HG02642 (cell line): ENCODE measurements around the gene MAST4.
"Not testable (repeated sequence)": the region's sequence is repeated elsewhere in the genome, so short reads cannot be mapped to it uniquely, and the experiment has no call there.

Source experiments
- ATAC-seq: cut with Tn5 transposase; IDR thresholded peaks from one replicate; pipeline ENCODE4 v1.9.1; 2021; ENCODE audit warnings: mild to moderate bottlenecking; ENCODE audit not compliant: unreplicated experiment, poor library complexity

The MAST4 gene

GRCh38 chr5:66689522-66690220 is 93.5 kb downstream of the MAST4 start:
- ATAC-seq = no peak

GRCh38 chr5:66694036-66694435 is 97.8 kb downstream of the MAST4 start:
- ATAC-seq = no peak

- not testable (repeated sequence) for ATAC-seq
Observed at GRCh38 chr5:66695840-66696239, 99.6 kb downstream of the MAST4 start.

GRCh38 chr5:66697796-66698564 is 101.8 kb downstream of the MAST4 start:
- ATAC-seq = no peak

GRCh38 chr5:66701244-66701643 is 105.1 kb downstream of the MAST4 start:
- ATAC-seq = peak; percentile 83

DNA sequence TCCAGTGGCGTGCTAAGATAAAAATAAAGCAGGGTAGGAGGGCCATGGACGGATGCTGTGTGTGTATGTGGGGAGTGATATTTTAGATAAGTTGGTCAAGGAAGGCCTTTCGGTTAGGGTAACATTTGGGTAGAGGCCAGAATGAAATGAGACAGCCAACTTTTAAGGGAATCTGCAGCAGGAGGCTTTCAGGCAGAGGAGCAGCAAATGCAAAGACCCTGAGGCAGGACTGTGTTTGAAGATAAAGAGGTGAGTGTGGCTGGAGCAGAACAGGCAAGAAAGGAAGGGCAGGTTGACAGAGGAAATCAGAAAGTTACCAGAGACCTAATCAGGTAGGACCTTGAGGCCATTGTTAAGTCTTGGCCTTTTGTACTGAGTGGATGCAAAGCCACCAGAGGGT is 106.2 kb downstream of the MAST4 start:
- ATAC-seq = no peak

DNA sequence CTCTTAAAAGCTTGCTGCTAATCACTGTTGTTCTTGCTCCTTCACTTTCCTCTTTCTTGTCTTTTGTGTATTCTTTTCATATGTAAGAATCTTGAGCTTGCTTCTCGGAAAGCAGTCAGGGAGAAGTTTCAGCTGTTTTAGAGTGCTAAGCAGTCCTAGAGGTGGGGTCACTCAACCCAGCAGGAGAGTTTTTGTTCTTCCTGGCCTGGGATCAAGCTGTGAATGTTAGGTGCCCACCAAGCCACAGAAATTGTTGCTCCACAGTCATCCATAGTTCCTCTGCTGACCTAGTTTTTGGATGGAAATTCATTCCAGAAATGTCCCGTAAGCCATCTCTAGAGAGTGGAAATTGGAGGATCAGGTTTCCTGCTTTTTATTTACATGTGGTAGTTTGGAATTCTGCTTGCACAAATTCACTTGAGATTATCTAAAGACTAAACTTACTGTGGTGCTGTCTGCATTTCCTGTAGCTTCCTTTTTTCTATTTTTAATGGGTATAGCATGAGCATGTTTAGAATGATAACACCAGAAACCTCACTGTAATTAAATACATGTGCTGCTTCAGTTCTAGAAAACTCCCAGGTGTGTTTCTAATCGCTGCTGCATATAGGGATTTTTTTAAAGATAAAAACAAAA is 108.7 kb downstream of the MAST4 start:
- no peak for ATAC-seq

DNA sequence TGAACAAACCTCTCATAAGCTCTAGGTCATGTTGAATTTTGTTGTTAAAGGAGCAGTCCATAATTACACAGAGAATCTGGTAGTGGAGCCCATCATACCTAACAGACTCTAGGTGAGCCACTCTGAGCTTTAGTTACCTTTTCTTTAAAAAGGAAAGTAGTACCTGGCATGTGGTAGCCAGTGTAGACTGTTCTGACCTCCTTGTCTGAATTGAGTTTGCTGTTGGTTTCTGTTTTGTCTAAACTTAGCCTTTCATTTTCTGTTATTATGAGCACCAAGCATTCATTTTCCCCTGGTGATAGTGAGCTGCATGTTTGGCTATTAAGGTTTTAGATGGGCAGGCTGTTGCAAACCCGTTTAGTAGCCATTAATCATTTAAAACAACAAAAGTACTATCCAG is 112.2 kb downstream of the MAST4 start:
- ATAC-seq = peak; percentile 63

GRCh38 chr5:66710557-66711088 is 114.4 kb downstream of the MAST4 start:
- no peak for ATAC-seq

- ATAC-seq = no peak
Observed at GRCh38 chr5:66713998-66714397, 117.8 kb downstream of the MAST4 start.

- ATAC-seq = no peak
Observed at GRCh38 chr5:66717455-66718373, 121.5 kb downstream of the MAST4 start.

DNA sequence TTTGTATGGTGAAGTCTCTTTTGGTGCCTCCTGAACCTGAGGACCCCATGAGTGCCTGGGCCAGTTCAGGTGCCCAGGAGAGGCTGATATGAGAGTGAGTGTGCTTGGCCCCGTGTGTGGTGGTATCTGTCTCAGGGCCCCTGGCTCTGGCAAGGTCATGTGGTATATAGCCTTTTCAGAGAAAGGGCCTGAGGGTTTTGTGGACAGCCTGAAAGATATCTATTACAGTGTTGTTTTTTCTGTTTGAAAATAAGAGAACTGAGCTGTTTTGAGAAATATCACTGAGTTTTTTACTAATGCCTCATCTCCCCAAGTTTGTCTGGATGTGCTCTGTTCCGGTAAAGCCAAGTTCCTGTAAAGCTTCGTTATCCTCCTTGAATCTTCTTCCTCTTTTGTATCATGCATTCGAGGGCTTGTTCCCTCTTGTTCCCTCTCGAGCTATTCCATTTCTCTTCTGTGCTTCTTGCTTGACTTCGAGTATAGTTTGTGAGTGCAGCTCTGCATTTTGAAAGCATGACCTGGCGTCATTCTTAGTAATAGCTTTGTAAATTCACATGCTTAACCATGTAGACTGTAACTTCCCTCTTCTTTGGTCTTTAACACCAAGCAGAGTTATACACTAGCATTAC is 122.3 kb downstream of the MAST4 start:
- no peak for ATAC-seq

DNA sequence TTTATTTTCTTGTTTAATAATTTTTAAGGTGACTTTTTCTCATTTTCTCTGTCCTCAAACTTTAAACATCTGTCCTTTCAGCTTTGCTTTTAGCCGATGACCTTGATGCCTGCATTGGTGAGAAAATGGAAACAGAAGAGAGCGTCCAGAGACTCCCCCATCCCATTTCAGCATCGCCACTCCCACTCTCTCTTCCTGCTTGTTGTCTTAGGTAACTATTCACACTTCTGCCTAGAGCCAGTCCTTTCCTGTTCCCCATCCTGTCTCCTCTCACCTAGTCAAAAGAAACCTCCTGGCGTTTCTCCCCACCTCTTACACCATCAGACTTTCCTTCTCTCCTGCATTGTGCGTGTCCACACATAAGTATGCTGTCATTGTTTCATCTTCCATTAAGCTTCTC is 124.6 kb downstream of the MAST4 start:
- no peak for ATAC-seq

DNA sequence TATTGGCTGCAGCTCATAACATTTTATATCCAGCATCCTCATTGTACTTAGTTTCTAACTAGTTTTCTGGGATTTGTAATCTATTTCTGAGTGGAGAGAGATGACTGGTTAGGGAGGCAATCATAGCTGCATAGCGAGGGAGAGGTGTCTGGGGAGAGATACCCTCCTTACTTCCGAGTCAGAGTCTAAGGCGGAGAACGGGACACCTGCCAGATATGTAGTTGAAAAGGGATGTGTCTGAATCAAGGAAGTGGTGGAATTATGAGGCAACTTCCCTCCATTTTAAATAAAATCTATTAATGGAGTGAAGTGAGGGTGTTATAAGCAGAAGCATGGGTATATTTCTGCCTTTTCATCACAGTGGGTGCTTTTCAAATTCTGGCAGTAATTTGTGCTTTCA is 126.5 kb downstream of the MAST4 start:
- no peak for ATAC-seq

DNA sequence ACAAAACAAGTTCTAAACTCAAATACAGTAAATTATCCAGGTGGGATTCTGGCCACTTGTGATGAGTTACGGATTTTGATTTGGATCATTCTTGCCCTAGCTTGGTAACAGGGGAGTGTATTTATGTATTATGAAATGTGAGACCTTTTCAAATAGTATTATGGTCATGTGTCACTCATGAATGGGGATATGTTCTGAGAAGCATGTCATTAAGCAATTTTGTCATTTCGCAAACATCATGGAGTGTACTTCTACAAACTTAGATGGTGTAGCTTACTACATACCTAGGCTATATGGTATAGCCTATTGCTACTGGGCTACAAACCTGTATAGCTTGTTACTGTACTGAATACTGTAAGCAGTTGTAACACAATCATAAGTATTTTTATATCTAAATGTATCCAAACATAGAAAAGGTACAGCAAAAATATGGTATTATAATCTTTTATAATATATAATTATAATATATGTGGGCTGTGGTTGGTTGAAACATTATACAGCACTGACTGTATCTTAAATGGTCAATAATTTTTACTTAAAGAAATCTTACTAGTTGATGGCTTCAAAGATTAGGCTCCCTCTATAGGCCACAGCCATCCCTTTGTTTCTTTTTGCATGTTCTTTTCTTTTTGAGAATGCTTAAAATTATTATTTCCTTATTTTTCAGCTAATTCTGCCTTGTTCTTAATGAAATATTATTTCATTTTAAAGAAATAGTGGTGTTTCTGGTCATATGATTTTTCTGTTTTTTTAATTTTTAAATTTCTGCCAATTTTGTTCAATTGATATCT is 128.4 kb downstream of the MAST4 start:
- no peak for ATAC-seq

DNA sequence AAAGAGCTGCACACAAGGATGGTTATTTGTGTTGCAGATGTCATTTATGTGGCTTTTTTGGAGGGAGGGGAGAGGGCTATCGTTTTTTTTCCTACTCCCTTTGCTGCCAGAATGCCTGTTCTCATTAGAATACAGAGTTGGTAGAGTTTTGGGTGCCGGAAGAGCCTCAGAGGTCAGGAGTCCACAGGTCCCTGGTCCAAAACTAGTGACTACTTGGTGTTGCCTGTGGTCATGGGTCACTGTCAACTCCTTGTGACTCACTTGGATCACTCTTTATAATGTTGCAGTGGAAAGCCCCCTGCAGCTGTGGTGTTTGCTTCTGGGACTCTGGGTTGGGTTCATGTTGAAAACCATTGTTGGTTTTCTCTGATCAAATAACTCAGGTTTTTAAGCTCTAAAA is 131.4 kb downstream of the MAST4 start:
- ATAC-seq = no peak

DNA sequence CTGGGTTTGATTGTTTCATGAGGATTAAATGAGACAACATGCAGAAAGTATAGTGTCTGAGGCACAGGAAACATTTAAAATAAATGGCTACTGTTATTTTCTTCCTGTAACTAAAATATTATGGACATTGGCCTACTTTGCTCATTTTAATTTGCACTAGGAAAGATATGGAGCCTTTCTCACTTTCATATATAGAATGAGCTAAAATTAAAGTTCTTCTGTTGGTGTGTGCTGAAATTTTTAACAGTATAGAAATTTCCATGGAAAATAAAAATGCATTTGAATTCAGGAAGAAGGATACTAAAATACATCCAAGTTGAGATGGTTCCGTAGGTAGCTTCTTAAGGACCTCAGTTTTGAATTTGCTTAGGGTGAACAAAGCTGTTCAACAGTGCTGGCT is 131.9 kb downstream of the MAST4 start:
- no peak for ATAC-seq

DNA sequence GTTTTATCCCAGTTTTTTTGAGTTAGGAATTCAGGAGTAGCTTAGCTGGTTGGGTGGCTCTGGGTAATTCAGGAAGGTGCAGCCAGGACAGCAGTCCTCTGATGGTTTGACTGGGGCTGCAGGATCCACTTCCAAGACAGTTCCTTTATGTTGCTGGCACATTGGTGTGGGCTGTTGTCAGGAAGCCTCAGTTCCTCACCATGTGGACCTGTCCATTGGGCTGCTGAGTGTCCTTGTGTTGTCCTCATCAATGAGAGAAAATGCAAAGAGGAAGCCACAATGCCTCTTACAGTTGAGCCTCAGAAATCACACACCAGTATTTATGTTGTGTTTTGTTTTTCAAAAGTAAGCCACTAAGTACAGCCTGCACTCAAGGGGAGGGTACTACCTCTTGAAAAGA is 140.9 kb downstream of the MAST4 start:
- ATAC-seq = no peak

DNA sequence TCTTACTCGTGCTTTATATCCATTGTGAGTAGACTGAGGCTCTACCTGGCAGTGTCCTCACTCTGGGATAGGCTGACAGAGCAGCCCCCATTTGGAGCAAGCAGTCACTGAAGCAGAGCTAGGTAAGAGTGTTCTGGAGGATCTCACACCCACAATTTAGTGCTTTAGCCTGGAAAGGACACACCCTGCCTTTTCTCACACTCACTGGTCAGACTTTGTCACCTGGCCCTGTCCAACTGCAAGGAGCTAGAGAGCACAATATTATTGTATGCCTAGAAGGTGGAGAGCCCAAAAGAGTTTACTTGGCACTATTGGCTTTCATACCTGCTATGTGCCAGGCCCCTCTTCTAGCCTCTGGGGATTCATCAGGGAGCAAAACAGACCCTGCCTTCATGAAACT is 141.9 kb downstream of the MAST4 start:
- no peak for ATAC-seq
